T-helper 2 cell (primary cell): ENCODE results near the gene RASA2.

Experiments used
- DNase-seq, 5 experiments: peaks; one replicate each; pipeline versions ENCODE4 v3.0.0 to v3.0.0-alpha.2; 2012 to 2022

RASA2 gene

DNA sequence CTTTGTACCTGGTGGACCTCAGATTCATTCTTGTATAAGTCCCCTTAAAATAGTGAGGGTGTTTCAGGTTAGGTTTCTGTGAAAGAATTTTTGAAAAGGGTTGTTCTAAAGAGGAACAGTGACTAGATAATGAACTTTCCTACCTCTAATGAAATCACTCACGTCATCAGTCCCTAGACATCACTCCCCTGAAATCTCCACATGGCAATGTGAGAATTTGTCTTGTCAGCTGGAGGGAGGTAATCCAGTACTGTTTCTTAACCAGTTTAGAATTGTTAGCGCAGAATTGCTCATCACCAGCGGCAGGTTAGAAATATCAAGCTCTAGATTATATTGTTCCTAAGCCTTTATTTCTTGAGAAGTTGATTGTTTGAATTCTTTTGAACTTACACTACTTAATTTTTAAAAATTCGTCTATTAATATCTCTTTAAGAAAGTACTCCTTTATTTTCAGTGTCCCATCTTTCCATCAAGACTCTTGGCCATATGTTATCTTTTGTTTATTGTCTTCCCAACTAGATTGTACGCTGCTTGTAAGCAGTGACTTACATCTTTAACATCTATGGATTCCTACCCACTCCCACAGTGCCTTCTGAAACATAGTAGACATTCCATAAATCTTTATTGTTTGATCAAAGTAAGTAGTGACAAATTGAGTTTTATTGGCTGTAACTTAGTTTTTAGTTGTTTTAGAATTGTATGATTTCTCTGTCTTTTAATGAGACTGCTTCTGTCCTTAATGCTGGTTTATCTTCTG, 52.8 kb downstream of the RASA2 start:
- DNase-seq, result no peak

DNA sequence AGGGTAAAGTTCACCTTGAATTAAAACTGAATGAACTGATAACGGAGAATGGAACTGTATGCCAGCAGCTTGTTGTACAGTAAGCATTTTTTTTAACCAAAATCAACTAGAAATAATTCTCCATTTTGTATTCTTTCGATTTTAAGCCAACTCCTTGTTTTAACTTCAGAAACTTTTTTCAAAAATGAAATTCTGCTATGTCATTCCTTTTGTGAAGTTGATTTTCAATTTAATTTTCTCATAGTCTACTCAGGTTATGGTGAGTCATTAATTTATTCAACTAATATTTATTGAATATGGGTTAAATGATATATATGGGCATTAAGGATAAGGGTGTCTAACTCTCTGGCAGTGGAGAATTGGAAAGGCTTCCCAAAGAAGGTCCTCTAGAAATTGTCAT, 53.7 kb downstream of the RASA2 start:
- DNase-seq, result no peak

DNA sequence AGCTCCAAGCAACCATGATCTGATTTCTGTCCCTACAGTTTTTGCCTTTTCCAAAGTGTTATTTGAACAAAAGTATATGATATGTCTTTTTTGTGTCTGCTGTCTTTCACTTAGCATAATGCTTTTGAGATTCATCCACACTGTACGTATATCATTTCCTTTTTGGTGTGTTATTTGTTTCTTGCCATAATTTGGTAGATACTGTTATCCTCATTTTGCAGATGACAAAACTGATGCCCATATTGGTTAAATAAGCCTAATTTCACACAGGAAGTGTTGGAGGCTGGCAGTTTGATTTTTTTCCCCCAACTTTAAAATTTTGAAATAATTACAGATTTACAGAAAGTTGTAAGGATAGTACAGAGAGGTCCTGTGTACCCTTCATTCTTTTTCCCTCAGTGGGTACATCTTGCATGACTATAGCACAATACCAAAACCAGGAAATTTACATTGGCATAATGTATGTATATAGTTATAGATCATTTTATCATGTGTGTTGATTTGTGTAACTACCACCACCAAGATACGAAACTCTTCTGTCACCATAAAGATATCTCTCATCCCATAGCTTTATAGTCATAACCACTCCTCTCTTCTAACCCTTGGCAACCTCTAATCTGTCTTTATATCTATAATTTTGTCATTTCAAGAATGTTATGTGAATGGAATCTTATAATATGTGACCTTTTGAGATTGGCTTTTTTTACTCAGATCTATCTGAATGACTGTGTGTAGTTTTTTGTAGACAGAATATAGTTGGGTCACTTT, 55.6 kb downstream of the RASA2 start:
- peak in 1 of 5 experiments; percentile 87 for DNase-seq

DNA sequence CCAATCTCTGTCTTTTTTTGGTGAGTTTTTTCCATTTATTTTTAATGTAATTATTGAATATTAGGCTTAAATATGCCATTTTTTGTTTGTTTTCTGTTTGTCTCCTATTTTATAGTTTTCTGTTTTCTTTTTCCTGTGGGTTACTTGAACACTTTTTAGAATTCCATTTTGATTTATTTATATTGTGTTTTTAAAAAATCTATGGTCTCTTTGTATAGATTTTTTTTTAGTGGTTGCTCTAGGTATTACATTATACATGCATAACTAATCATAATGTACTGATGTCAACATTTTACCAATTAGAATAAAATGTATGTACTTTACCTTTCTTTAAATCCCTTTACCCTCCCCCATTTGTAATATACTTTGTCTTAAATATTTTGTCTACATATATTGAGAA, 56.2 kb downstream of the RASA2 start:
- no peak for DNase-seq

DNA sequence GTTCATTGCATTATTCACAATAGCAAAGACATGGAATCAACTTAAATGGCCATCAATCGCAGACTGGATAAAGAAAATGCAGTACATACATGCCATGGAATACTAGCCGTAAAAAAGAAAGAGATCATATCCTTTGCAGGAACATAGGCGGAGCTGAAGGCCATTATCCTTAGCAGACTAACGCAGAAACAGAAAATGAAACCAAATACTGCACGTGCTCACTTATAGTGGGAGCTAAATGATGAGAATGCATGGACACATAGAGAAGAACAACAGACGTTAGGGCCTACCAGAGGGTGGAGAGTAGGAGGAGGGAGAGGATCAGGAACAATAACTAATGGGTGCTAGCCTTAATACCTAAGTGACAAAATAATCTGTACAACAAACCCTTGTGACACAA, 57.9 kb downstream of the RASA2 start:
- DNase-seq, result peak in 2 of 5 experiments; percentile 28 to 62

GRCh38 chr3:141546081-141546480, 59.3 kb downstream of the RASA2 start:
- DNase-seq, result no peak

DNA sequence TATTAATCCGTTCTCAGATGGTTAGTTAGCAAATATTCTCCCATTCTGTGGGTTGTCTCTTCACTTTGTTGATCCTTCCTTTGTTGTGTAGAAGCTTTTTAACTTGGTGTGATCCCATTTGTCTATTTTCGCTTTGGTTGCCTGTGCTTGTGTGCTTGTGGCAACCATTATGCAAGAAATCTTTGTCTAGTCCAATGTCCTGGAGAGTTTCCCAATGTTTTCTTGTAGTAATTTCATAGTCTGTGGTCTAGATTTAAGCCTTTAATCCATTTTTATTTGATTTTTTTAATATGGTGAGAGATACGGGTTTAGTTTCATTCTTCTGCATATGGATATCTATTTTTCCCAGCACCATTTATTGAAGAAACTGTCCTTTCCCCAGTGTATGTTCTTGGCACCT, 59.8 kb downstream of the RASA2 start:
- DNase-seq, result no peak

- DNase-seq, result no peak
Measured at GRCh38 chr3:141547791-141548190, 61.0 kb downstream of the RASA2 start.

DNA sequence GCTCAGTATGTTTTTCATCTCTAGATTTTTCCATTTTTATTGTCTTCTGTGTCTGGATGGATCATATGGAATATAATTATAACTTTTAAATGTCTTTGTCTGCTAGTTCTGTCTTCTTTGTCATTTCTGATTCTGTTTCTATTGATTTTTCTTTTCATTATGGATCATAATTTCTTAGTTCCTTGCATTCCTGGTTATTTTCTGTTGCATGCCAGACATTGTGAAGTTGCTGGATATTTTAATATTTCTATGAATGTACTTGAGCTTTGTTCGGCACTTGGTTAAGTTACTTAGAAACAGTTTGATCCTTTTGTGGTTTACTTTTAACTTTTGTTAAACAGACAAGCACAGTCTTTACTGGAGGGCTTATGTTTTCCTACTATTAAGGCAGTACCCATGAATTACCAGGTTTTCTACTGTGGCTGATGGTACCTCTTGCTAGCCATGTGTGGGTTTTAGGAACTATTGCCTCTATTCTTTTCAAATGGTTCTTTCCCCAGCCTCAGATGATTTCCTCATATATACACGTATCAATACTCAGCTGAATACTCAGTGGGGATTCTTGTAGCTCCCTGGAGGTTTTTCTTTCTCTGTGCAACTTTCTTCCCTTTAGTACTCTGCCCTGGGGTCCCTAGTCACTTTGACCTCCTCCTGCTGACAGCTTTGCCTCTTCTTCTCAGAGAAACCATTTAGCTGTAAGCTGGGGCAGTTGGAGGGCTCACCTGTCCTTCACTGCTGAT, 64.3 kb downstream of the RASA2 start:
- DNase-seq, result no peak

GRCh38 chr3:141552440-141552991, 65.7 kb downstream of the RASA2 start:
- DNase-seq, result peak in 1 of 5 experiments; percentile 81

GRCh38 chr3:141553055-141553454, 66.2 kb downstream of the RASA2 start:
- DNase-seq, result peak in 2 of 5 experiments; percentile 67 to 96

GRCh38 chr3:141556034-141556433, 69.2 kb downstream of the RASA2 start:
- peak in 1 of 5 experiments; percentile 69 for DNase-seq

- DNase-seq, result peak in 1 of 5 experiments; percentile 33
Measured at GRCh38 chr3:141557961-141558706, 71.3 kb downstream of the RASA2 start.

DNA sequence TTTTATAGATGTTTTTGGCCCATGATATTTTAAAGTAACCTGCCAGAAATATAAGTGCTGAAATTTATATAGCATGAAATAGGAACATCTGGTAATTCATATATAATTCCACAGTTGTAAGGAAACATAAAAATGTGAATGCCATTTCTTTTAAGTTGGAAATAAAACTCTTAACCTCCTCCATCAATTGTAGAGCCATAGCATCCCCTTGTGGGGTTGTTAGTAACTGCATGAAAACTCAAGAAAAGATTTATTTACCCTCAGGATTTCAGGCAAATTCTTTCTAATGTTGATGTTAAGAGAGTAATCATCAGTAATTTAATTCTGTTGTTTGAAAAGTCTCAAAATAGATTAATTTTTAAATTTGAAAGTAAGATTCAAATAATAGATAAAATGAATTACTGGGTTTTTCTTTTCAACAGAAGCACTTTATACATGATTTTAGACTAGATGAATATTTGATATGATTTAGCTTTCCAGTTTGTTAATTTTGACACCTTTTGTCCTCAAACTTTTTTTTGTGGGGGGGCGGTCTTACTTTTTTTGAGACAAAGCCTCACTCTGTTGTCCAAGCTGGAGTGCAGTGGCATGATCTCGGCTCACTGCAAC, 74.7 kb downstream of the RASA2 start:
- peak in 3 of 5 experiments; percentile 5 to 66 (median 41) for DNase-seq

- DNase-seq, result no peak
Measured at GRCh38 chr3:141564241-141564640, 77.4 kb downstream of the RASA2 start.

DNA sequence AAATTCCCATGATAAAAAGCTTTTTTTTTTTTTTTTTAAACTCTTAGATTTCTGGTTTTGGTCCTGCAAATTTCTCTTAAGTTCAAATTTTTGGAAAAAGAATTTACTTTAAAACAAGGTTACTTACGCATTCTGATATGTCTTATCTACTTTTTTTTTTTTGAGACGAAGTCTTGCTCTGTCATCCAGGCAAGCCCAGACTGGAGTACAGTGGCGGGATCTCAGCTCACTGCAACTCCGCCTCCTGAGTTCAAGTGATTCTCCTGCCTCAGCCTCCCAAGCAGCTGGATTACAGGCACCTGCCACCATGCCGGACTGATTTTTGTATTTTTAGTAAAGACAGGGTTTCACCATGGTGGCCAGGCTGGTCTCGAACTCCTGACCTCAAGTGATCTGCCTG, 83.2 kb downstream of the RASA2 start:
- DNase-seq, result no peak

DNA sequence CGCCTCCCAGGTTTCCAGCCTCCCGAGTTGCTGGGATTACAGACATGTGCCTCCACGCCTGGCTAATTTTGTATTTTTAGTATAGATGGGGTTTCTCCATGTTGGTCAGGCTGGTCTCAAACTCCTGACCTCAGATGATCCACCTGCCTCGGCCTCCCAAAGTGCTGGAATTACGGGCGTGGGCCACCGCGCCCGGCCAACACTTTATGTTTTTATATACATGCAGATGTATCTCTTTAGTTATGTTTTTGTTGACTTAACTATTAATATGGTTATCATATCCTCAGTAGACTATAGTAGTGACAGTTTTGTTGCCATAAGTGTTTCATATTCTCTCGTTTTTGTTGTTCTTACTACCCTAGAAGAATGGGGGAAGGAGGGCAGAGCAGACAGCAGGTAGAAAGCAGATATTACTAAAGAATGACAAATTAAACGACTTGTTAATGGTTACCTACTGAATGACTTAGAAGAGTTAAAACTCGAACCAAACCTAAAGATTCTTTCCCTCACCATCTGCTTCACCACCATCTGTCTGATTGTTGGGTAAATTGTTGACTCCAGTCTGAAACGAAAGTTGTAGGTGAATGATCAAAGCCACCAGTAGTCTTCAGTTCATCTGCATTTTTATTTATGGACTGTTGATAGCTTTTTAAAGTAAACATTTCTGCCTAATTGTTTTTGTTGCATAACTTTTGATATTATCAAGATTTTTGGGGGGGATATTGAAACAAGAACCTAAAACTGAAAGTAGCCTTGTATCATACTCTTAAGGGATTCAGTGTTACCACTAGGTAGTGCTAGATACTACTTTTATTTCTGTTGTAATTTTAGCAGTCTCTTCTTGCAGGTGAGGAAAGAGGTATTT, 89.3 kb downstream of the RASA2 start:
- peak in 1 of 5 experiments; percentile 54 for DNase-seq

DNA sequence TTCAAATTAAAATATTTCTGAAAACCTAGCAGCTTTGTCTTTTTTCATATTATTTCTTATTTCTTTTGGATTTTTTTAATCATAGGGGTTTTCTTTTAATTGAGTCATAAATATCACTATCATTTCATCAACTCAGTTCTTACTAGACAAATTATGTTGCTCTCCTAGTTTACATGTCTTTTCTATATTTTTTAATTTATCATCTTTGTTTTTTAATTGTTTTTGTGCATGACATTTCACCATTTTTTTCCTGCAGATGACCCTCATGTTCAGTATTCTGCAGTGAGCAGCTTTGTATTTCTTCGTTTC, 89.9 kb downstream of the RASA2 start:
- no peak for DNase-seq

DNA sequence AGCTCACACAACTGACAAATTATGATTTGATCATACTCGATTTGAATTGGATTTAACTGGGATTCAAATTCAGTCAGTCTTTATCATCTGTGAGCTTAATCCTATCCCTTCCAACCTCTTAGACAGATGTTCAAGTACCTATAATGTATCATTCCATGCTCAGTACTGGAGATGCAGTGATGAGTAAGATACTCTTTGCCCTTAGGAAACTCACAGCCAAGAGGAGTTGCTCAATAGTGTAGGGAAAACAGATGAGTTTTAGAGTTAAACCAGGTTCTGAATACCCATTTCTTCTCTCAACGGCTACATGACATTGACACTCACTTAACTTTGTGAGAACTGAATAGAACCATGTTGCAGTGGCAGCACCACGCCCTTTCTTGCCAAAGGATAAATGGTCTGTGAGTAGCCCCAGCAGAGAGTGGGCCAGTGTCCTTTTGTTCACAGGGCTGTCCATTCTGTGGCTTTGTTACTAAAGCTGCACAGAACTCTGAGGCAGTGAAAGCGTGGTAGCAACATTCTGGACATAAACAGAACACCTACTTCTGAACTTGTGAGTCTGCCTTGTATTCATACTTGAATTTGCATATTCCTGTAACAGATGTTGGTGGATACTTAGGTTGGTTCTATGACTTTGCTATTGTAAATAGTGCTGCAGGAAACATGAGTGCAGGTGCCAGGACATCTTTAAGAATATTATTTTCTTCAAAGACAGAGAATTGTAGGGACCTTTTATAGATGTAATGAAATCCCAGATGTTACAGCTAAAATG, 91.6 kb downstream of the RASA2 start:
- DNase-seq, result no peak

DNA sequence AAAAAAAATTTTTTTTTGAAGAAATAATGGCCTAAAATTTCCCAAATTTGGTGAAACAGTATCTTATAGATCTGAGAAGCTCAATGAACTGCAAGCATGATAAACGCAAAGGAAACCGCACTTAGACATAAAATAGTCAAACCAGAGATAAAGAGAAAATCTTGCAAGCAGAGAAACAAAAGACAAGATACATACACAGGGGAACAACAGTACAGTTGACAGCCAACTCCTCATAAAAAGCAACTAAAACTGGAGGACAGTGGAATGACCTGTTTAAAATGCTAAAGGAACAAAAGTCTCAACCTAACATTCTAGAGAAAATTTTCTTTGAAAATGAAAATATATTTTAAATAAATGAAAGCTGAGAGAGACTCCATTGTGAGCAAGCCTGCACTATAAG, 107.5 kb downstream of the RASA2 start:
- no peak for DNase-seq
